Chondrocyte (in vitro differentiated cells): Measurements from ENCODE around the gene GRM4. TPM values are rescaled to one million over a fixed set of nuclear protein-coding genes. Genes with fewer than 3 reads are reported as not detected.
A peak's percentile ranks its signal among the peaks of the same experiment; 100 is the strongest.

Source experiments
- DNase-seq: peaks from one replicate; pipeline ENCODE4 v3.0.0; 2021; ENCODE audit warnings: mixed read lengths, low spot score
- H3K27ac Mint-ChIP-seq: one replicate; pipeline ENCODE4 v1.8.0; 2021; ENCODE audit warnings: mild to moderate bottlenecking, moderate library complexity, mixed read lengths; ENCODE audit not compliant: unreplicated experiment
- H3K27me3 Mint-ChIP-seq: 2 replicates; pipeline ENCODE4 v1.8.0; 2021; ENCODE audit warnings: low read depth, mixed read lengths
- H3K36me3 Mint-ChIP-seq: 2 replicates; pipeline ENCODE4 v1.8.0; 2021; ENCODE audit warnings: low read depth, mixed read lengths
- H3K4me1 Mint-ChIP-seq: 2 replicates; pipeline ENCODE4 v1.8.0; 2021; ENCODE audit warnings: low read depth, mild to moderate bottlenecking, mixed read lengths
- H3K4me3 Mint-ChIP-seq: one replicate; pipeline ENCODE4 v1.8.0; 2021; ENCODE audit warnings: mild to moderate bottlenecking, moderate library complexity, mixed read lengths; ENCODE audit not compliant: unreplicated experiment
- H3K9me3 Mint-ChIP-seq: 2 replicates; pipeline ENCODE4 v1.8.0; 2021; ENCODE audit warnings: low read depth, mixed read lengths
- total RNA-seq: library from RNA; stranded (reverse); gene quantifications from 3 replicates; pipeline ENCODE4 v1.2.1, GENCODE V29; 2021
- TF ChIP-seq, protein P1 (sequence below): fragments of 200-600 bp; sonication (generic); IDR thresholded peaks from 2 replicates; pipeline ENCODE4 v1.5.0; 2021; ENCODE audit warnings: antibody characterized with exemption, mild to moderate bottlenecking, moderate library complexity

GRM4 gene
- total RNA-seq, 1 donor from 2014 or later, result 0.27 TPM

DNA sequence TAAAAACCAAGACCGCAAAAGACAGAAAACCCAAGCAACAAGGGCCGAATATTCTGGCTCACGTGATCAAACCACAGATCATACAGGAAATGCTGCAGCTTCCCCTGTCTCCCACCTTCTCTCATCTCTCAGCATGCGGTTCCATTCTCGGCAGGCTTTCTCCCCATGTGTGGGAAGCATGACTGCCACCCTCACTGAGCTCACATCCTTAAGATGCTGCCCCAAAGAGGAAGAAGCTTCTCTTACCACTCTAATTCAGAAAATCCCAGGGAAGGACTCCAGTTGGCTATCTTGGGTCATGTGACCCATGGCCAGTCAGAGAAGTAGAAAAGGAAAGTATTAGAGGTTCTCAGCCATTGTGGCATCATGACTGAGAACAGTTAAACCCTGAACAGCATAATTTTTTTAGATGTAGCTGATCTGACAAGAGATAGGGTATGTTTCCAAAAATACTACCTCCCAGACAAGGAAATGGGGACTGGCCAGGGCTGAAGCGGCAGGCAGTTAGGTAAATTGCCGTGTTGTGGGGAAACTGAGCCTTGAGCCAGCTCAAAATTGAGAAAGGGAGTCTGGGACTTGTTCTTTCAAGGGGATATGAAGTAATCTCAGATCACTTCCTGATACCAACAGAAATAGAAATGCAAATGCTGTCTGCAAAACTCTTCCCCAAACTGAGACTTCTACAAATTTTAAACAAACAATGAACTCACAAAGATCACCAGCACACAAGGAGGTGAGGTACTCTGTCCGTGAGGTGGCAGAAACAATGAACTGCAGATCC is 37.1 kb upstream of the GRM4 start:
- H3K9me3 Mint-ChIP-seq, result peaks cover 11% of the 10 kb centered on the region
- peak; percentile 15 for DNase-seq

DNA sequence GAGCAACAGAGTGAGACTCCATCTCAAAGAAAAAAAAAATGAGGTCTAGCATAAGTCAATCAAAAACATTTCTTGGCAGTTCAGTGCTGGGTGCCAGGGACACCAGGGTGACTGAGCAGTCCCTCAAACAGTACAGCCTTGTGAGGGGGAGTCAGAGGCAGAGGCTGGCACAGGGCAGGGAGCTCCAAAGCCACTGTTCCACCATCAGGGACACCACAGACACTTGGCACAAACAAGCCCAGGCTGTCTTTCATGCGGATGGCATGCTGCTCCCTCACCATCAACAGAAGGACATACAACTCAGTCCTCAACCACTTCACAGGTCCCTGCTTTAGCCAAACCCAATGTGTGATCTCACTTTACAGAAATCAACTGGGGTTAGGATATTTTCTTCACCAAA is 36.0 kb upstream of the GRM4 start:
- H3K4me3 Mint-ChIP-seq, result no peak overlapping the region
- H3K27me3 Mint-ChIP-seq, result peaks cover 3% of the 10 kb centered on the region
- TF ChIP-seq, protein P1, sequence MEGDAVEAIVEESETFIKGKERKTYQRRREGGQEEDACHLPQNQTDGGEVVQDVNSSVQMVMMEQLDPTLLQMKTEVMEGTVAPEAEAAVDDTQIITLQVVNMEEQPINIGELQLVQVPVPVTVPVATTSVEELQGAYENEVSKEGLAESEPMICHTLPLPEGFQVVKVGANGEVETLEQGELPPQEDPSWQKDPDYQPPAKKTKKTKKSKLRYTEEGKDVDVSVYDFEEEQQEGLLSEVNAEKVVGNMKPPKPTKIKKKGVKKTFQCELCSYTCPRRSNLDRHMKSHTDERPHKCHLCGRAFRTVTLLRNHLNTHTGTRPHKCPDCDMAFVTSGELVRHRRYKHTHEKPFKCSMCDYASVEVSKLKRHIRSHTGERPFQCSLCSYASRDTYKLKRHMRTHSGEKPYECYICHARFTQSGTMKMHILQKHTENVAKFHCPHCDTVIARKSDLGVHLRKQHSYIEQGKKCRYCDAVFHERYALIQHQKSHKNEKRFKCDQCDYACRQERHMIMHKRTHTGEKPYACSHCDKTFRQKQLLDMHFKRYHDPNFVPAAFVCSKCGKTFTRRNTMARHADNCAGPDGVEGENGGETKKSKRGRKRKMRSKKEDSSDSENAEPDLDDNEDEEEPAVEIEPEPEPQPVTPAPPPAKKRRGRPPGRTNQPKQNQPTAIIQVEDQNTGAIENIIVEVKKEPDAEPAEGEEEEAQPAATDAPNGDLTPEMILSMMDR, result no peak
- peak; percentile 27 for DNase-seq
- H3K9me3 Mint-ChIP-seq, result peaks cover 11% of the 10 kb centered on the region
- no peak overlapping the region for H3K27ac Mint-ChIP-seq
- H3K4me1 Mint-ChIP-seq, result no peaks in the 10 kb centered on the region
- H3K36me3 Mint-ChIP-seq, result peaks cover 1% of the 10 kb centered on the region

More for the DNA sequence above, 37.1 kb upstream of the GRM4 start:
- peaks cover 4% of the 10 kb centered on the region for H3K27me3 Mint-ChIP-seq
- H3K4me3 Mint-ChIP-seq, result no peak overlapping the region
- TF ChIP-seq, protein P1, result no peak
- H3K4me1 Mint-ChIP-seq, result no peaks in the 10 kb centered on the region
- peaks cover 1% of the 10 kb centered on the region for H3K36me3 Mint-ChIP-seq
- H3K27ac Mint-ChIP-seq, result no peak overlapping the region

DNA sequence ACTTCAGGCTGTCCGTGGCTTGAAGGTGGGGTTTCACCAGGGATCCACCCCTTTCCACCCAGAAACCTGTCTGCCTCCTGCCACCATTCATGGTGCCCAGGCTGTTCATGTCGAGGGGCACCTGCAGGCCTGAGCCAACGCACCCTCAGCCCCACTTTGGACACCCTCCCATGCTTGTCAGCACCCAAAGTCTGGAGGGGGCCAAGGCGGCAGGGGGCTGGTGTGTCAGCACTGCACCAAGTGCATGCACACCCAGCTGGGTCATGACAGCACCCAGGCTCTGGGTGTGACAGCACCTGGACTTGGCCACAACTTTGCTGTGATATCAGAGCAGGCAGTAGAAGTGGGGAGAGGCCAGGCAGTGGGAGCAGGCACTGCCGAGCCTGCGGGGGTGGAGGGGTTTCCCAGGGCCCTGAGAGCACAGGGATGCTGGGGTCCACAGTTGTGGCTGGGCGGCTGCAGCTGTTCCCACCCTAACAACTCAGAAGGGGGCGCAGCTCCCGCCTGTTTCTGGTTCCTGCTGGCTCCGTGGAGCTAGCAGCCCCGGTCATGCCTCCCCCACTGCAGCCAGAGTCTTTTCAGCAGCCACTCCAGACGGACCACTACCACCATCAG is 33.3 kb upstream of the GRM4 start:
- Mint-ChIP-seq H3K4me1 (no peaks in the 10 kb centered on the region), H3K9me3 (peaks cover 11% of the 10 kb centered on the region), H3K4me3 (no peak overlapping the region), H3K27ac (no peak overlapping the region), H3K36me3 (peaks cover 1% of the 10 kb centered on the region), H3K27me3 (peaks cover 3% of the 10 kb centered on the region)
- TF ChIP-seq, protein P1, result no peak
- peak; percentile 74 for DNase-seq

DNA sequence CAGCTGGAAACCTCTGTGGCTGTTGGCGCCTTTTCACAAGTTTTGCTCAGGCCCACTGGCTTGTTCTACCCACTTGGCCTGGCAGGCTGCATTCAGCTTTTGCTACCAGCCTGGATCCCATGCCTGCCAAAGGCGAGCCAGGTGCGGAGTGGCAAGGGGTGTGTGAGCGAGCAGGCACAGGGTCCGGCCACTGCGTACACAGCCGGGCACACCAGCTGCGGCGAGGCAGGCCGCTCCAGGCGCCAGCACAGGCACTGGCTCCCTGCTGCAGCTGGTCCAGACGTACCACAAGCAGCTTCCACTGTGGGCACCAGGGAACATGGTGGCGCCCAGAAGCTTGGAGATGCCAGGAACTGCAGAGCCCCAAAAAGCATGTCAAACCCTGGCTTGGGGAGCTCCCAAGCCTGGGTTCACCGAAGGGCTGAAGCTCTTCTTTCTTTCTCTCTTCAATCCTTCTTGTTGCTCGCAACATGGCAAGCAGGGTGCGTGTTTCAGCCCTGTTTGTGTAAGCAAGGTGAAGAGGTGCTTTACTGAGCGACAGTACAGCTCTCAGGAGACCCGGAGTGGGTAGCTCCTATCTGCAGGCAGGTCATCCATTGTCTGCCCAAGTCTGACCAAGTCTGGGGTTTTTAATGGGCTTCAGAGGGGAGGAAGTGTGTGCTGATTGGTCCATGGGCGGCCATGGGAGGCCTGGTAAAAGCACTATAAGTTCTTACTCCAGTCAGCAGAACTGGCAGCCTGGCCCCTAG is 32.6 kb upstream of the GRM4 start:
- peaks cover 1% of the 10 kb centered on the region for H3K36me3 Mint-ChIP-seq
- peaks cover 3% of the 10 kb centered on the region for H3K27me3 Mint-ChIP-seq

More for the DNA sequence above, 32.6 kb upstream of the GRM4 start:
- peaks cover 9% of the 10 kb centered on the region for H3K9me3 Mint-ChIP-seq
- TF ChIP-seq, protein P1, result no peak
- peak; percentile 79 for DNase-seq
- no peak overlapping the region for H3K27ac Mint-ChIP-seq
- H3K4me3 Mint-ChIP-seq, result no peak overlapping the region
- no peaks in the 10 kb centered on the region for H3K4me1 Mint-ChIP-seq
